ENCODE measurements around the gene ANKH.
"Not testable (repeated sequence)": the region's sequence is repeated elsewhere in the genome, so short reads cannot be mapped to it uniquely, and the experiment has no call there.

Gene ANKH

DNA sequence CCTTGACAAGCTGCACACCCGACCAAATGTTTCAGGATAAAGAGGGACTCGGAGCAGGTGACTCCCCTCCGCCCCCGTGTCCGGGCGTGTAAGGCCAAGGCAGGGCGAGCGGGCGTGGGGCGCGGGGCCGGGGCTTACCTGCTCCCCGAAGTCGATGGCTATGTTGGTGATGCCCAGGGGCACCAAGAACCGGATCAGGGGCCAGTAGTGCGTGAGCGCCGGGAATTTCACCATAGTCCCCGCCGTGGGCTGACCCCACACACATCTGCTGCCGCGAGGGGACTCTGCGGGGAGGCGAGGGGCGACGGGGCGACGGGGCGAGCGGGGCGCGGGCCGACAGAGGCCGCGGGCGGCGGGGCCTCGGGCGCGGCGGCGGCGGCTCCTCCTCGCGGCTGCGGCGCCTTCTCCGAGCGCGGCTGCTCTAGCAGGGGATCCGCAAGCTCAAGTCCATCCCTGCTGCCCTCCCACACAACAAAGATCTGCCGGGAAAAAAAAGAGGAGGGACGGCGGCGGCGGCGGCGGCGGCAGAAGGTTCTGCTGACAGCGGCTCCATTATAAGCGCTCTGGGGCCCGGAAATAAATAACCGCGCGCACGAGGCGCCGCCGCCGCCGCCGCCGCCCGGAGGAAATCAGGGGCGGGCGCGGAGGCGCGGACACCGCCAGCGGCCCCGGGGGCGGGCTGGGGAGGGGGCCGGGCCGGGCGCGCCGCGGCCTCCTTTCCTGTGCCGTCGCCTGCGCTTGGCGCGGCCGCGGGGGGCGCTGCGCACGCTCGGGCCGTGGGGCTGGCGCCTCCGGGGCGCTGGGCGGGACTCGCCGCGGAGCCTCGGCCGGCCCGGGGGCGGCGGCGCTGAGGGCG lies at the start of gene ANKH:
ANKH (minus strand) TSS at position 565 of the 856 bp plus-strand sequence; CDS start at position 234, 331 bp downstream.
- peak; percentile 88 to 97 (median 95) for DNase-seq

- no peak for DNase-seq
These were observed 48.5 kb upstream of the ANKH start for GRCh38 chr5:14920121-14920520.

DNA sequence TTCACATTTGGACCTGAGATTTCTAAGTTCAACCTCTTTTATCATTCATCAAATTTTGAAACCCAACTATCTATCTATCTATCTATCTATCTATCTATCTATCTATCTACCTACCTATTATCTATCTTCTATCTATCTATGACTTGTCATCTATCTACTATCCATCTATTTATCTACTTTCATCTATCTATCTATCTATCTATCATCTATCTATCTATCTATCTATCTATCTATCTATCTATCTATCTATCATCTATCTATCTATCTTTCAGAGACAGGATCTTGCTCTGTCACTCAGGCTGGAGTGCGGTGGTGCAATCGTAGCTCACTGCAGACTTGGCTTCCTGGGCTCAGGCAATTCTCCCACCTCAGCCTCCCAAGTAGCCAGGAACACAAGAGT lies 47.5 kb upstream of the ANKH start:
- not testable (repeated sequence) for DNase-seq

DNA sequence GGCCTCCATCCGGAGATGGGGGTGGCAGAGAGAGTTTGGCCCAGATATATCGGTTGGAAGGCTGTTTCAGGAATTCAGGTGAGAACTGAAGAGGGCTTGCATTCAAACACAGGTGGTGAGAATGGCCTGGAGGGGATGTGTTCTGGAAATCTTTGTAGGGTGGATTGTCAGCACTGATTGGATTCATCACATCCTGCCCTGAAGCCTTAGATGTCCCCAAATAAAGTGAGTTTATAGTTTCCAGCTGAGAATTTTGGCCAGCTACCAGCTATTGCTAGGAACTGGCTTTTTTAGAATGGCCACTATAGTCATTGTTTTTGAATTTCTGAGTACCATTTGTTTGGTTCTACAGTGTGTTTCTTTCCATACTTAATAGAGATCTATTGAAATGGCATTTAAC lies 46.1 kb upstream of the ANKH start:
- DNase-seq = no peak

DNA sequence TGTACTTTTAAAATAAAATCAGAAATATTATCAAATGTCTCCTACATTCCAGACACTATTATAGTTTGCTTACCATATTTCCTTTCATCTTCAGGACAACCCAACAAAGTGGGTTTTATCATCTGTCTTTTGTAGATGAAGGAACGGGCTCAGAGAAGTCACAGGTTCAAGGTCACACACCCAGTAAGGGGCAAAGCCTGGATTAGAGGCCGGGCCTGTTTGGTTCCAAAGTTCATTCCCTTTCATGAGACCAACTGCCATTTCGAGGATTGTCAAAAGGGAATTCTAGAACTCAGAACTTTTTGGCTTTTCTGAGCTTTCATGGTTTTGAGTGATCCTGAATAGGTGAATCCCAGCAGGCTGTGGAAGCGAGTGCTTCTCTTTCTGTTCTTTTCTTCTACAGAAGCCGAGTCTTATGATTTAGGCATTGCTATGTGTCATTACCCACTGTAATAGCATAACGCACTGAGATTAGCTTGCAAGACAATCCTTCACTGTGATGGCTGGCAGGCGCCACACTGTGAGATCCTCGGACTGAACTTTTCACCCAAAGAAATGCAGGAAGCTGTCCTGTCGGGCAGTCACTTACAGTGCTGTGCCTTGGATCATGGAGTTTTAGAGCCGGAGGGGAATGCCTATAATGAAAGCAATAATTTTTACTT lies 43.8 kb upstream of the ANKH start:
- no peak for DNase-seq

GRCh38 chr5:14914623-14915260 lies 43.2 kb upstream of the ANKH start:
- DNase-seq = peak; percentile 33 to 67 (median 63)

- DNase-seq = no peak
These were observed 42.6 kb upstream of the ANKH start for GRCh38 chr5:14914193-14914592.

DNA sequence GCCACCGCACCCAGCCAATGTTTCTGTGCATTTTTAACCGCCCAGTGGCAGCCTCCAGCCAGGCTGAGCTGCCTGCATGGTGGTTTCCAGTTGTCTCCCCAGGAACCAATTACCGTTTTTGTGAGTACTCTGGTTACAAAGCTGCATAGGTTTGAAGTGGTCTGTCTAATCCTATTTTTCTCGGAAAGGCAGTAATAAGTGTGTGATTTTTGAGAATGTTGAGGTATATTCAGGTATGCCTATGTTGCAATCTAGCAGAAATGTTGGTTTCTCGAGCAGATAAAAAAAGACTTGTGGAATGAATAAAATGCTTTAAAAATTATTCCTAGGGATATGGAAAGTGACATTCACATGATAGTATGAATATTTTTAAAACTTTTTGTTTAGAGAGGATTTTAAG lies 41.5 kb upstream of the ANKH start:
- DNase-seq = no peak

GRCh38 chr5:14912206-14912605 lies 40.6 kb upstream of the ANKH start:
- no peak for DNase-seq

- DNase-seq = no peak
These were observed 37.8 kb upstream of the ANKH start for GRCh38 chr5:14909369-14909768.

GRCh38 chr5:14908172-14908571 lies 36.6 kb upstream of the ANKH start:
- no peak for DNase-seq

DNA sequence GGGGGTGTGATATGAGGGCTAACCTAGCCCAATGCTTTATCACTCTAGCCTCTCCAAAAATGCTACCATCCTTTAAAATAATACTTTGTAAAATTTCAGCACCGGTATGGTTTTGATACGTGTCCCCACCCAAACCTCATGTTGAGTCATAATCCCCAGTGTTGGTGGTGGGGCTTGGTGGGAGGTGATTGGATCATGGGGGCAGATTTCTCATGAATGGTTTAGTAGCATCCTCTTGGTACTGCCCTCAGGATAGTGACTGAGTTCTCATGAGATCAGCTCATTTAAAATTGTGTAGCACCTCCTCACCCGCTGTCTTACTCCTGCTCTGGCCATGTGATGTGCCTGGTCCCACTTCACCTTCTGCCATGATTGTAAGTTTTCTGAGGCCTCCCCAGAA lies 35.0 kb upstream of the ANKH start:
- DNase-seq = no peak

DNA sequence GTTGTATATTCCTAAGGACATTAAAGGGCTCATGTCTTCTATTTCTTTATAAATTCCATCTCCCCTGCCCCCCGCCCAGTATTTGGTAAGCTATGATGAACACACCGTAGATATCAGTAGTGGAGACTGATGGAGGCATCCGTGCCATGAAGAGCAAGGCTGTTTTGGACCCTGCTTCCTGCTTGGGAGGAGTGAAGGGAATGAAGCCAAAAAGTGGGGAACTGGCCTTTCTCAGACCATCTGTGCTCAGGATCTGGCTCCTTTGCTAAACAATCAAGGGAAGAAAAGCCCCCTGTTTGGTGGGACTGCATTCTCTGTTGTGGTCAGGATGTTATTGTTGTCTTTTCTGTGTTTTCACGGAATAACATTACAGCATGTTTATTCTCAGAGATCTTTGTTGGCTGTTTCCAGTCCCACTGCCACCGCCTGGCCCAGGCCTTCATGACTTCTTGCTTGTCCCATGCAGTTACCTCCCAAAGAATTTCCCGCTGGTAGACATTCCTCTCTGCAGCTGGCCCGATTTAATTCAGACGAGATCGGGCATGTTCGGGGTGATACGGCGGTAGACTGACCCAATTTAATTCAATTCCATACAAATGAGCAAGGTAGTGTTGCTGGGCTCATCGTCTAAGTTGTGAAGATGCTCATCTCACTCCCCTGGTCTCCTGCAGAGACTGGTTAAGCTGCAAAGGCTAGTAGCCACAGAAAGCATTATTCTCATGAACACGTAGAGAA lies 31.4 kb upstream of the ANKH start:
- no peak for DNase-seq

DNA sequence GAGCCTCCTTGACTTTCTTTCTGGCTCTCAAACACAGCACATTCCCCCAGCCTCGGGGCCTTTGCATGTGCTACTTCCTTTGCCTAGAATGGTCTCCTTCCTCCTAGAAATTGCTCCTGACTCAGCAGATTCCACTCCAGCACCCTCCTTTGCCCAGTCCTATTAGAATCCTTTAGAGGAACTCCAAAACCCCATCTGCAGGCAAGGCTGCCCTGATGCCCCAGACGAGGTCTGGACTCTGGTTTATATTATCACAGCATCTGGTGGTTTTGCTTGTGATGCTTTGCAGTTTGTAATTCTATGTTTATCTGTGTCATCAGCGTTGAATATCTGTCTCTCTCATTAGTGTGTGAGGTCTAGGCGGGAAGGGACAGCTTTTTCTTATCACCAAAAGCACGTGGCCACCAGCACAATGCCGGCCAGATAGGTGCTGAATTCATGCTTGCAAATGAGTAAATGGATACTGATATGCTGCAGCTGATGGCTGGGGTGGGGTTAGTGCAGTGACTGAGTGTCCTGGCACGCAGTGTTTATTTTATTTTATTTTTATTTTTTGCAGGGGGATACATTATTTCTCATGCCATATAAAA lies 30.0 kb upstream of the ANKH start:
- peak; percentile 13 to 28 (median 20) for DNase-seq

GRCh38 chr5:14900693-14901461 lies 29.3 kb upstream of the ANKH start:
- DNase-seq = peak; percentile 65 to 81 (median 71)

GRCh38 chr5:14896131-14896530 lies 24.6 kb upstream of the ANKH start:
- DNase-seq = no peak

- peak in 1 of 3 donors; percentile 15 for DNase-seq
These were observed 23.7 kb upstream of the ANKH start for GRCh38 chr5:14895301-14895700.

- DNase-seq = no peak
These were observed 23.2 kb upstream of the ANKH start for GRCh38 chr5:14894748-14895147.

GRCh38 chr5:14893381-14893780 lies 21.8 kb upstream of the ANKH start:
- no peak for DNase-seq

DNA sequence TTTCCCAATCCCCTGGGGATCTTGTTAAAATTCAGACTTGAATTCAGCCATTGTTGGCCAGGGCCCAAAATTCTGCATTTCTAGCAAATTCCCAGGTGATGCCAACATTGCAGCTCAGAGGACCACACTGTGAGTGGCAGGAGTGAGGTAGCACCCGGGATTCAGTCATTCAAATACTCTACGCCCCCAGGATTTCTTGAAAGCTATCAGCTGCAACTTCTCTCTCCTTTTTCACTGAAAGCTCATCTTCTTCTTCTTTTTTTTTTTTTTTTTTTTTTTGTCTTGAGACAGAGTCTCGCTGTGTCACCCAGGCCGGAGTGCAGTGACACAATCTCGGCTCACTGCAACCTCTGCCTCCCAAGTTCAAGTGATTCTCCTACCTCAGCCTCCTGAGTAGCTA lies 19.3 kb upstream of the ANKH start:
- peak; percentile 54 to 77 (median 66) for DNase-seq

DNA sequence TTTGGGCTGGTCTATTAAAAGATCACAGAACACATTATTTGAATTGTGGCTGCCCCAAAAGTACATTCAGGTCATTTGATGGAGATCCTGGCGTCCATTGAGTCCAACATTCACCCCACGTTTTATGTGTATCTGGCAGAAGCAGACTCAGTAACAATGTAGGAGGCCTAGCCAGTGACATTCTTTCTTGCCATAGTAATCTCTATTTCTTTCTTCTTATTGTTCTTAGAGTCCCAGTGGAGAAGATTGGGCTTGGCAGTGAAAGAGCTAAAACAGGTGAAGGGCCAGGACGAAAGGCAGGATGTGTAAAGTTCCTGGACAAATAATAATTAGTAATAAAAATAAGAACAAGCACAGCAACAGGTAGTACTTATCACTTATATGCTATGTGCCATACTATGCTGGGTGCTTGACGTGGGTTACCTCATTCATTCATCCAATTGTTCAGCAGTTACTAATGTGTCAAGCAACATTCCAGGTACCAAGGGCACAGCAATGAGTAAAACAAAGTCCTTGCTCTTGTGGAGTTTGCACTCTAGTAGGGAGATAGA lies 12.6 kb upstream of the ANKH start:
- no peak for DNase-seq
